ENCODE data around the gene HOXA6. TPM values are rescaled to one million over a fixed set of nuclear protein-coding genes. Genes with fewer than 3 reads are reported as not detected.

HOXA6 gene
- total and polyA plus RNA-seq, 4 donors = 0.97 to 7.6 (median 6.3) TPM; not detected in 1

- intact Hi-C loops (cut with DNase I) = loop anchor here in 1 of 2 donors (5.0 to 10.0 kb wide), 2 partner anchors 945 to 1293 kb away; partner anchors contain the start of genes CBX3 and HNRNPA2B1
- Histone ChIP-seq H3K9me3 (ENCODE audit: control insufficient read depth, low read length) (no peaks in the 10 kb centered on the region), H3K4me1 (ENCODE audit: control insufficient read depth in 1 of 2, insufficient read depth in 2 of 2, low read length in 2 of 2) (no peaks in the 10 kb centered on the region), H3K27me3 (ENCODE audit: control insufficient read depth in 1 of 2, insufficient read depth in 2 of 2, low read length in 1 of 2) (no peaks in the 10 kb centered on the region), H3K4me3 (ENCODE audit: low read length in 2 of 2) (peak overlapping the region; percentile 7 to 33), H3K27ac (ENCODE audit: low read depth in 1 of 2, low read length in 2 of 2) (peak overlapping the region in 1 of 2 donors; percentile 38), H3K36me3 (ENCODE audit: control insufficient read depth in 1 of 2, insufficient read depth in 2 of 2, low read length in 1 of 2) (no peaks in the 10 kb centered on the region)
- ATAC-seq (ENCODE audit: low FRiP score) (no peak), DNase-seq (peak in 1 of 2 donors; percentile 77)
- WGBS, 2 donors = 51 to 60% methylated on average over 13 of the region's 13 CpGs
These were observed 2.4 kb upstream of the HOXA6 start for GRCh38 chr7:27149842-27150567.

GRCh38 chr7:27148756-27149641, 1.4 kb upstream of the HOXA6 start:
- no peaks in the 10 kb centered on the region for H3K9me3 ChIP-seq (ENCODE audit: control insufficient read depth, low read length)
- ATAC-seq (ENCODE audit: low FRiP score) (no peak), DNase-seq (no peak)
- no peaks in the 10 kb centered on the region for H3K36me3 ChIP-seq (ENCODE audit: control insufficient read depth in 1 of 2, insufficient read depth in 2 of 2, low read length in 1 of 2)
- no peaks in the 10 kb centered on the region for H3K27me3 ChIP-seq (ENCODE audit: control insufficient read depth in 1 of 2, insufficient read depth in 2 of 2, low read length in 1 of 2)
- H3K4me3 ChIP-seq (ENCODE audit: low read length in 2 of 2) = peak overlapping the region in 1 of 2 donors; percentile 28
- no peaks in the 10 kb centered on the region for H3K4me1 ChIP-seq (ENCODE audit: control insufficient read depth in 1 of 2, insufficient read depth in 2 of 2, low read length in 2 of 2)
- intact Hi-C loops (cut with DNase I) = no loop called here
- WGBS, 2 donors = 53 to 59% methylated on average over 30 of the region's 30 CpGs
- H3K27ac ChIP-seq (ENCODE audit: low read depth in 1 of 2, low read length in 2 of 2) = peak overlapping the region in 1 of 2 donors; percentile 20

- DNase-seq = no peak
- Histone ChIP-seq H3K4me3 (ENCODE audit: low read length in 2 of 2) (peak overlapping the region in 1 of 2 donors; percentile 28), H3K4me1 (ENCODE audit: control insufficient read depth in 1 of 2, insufficient read depth in 2 of 2, low read length in 2 of 2) (no peaks in the 10 kb centered on the region), H3K27ac (ENCODE audit: low read depth in 1 of 2, low read length in 2 of 2) (peak overlapping the region; percentile 16 to 20), H3K27me3 (ENCODE audit: control insufficient read depth in 1 of 2, insufficient read depth in 2 of 2, low read length in 1 of 2) (no peaks in the 10 kb centered on the region), H3K9me3 (ENCODE audit: control insufficient read depth, low read length) (no peaks in the 10 kb centered on the region), H3K36me3 (ENCODE audit: control insufficient read depth in 1 of 2, insufficient read depth in 2 of 2, low read length in 1 of 2) (no peaks in the 10 kb centered on the region)
- intact Hi-C loops (cut with DNase I) = no loop called here
- WGBS, 2 donors = 25 to 29% methylated on average over 28 of the region's 28 CpGs
- no peak for ATAC-seq (ENCODE audit: low FRiP score)
These were observed 619 bp upstream of the HOXA6 start for GRCh38 chr7:27148031-27148755.

- H3K27me3 ChIP-seq (ENCODE audit: control insufficient read depth in 1 of 2, insufficient read depth in 2 of 2, low read length in 1 of 2) = no peaks in the 10 kb centered on the region
- no peak overlapping the region for H3K4me3 ChIP-seq (ENCODE audit: low read length in 2 of 2)
- no peak for ATAC-seq (ENCODE audit: low FRiP score)
These were observed 929 bp downstream of the HOXA6 start for GRCh38 chr7:27146491-27147198.

GRCh38 chr7:27145914-27146412, 1.6 kb downstream of the HOXA6 start:
- Histone ChIP-seq H3K36me3 (ENCODE audit: control insufficient read depth in 1 of 2, insufficient read depth in 2 of 2, low read length in 1 of 2) (no peaks in the 10 kb centered on the region), H3K4me3 (ENCODE audit: low read length in 2 of 2) (no peak overlapping the region), H3K27me3 (ENCODE audit: control insufficient read depth in 1 of 2, insufficient read depth in 2 of 2, low read length in 1 of 2) (no peaks in the 10 kb centered on the region), H3K4me1 (ENCODE audit: control insufficient read depth in 1 of 2, insufficient read depth in 2 of 2, low read length in 2 of 2) (no peaks in the 10 kb centered on the region), H3K27ac (ENCODE audit: low read depth in 1 of 2, low read length in 2 of 2) (no peak overlapping the region), H3K9me3 (ENCODE audit: control insufficient read depth, low read length) (no peaks in the 10 kb centered on the region)
- ATAC-seq (ENCODE audit: low FRiP score) (no peak), DNase-seq (no peak)
- intact Hi-C loops (cut with DNase I) = no loop called here
- WGBS, 2 donors = 71 to 92% methylated on average over 11 of the region's 11 CpGs

More at GRCh38 chr7:27146491-27147198, 929 bp downstream of the HOXA6 start:
- WGBS, 2 donors = 75 to 89% methylated on average over 4 to 5 of the region's 5 CpGs
- H3K36me3 ChIP-seq (ENCODE audit: control insufficient read depth in 1 of 2, insufficient read depth in 2 of 2, low read length in 1 of 2) = no peaks in the 10 kb centered on the region
- no peak for DNase-seq
- H3K27ac ChIP-seq (ENCODE audit: low read depth in 1 of 2, low read length in 2 of 2) = no peak overlapping the region
- no peaks in the 10 kb centered on the region for H3K4me1 ChIP-seq (ENCODE audit: control insufficient read depth in 1 of 2, insufficient read depth in 2 of 2, low read length in 2 of 2)
- H3K9me3 ChIP-seq (ENCODE audit: control insufficient read depth, low read length) = no peaks in the 10 kb centered on the region
- intact Hi-C loops (cut with DNase I) = no loop called here

- no peak for ATAC-seq (ENCODE audit: low FRiP score)
- no peak overlapping the region for H3K27ac ChIP-seq (ENCODE audit: low read depth in 1 of 2, low read length in 2 of 2)
- intact Hi-C loops (cut with DNase I) = no loop called here
- 68 to 91% methylated on average over 45 to 47 of the region's 47 CpGs for WGBS, 2 donors
- peak in 1 of 2 donors; percentile 80 for DNase-seq
- H3K4me3 ChIP-seq (ENCODE audit: low read length in 2 of 2) = no peak overlapping the region
- no peaks in the 10 kb centered on the region for H3K9me3 ChIP-seq (ENCODE audit: control insufficient read depth, low read length)
- H3K27me3 ChIP-seq (ENCODE audit: control insufficient read depth in 1 of 2, insufficient read depth in 2 of 2, low read length in 1 of 2) = no peaks in the 10 kb centered on the region
- no peaks in the 10 kb centered on the region for H3K4me1 ChIP-seq (ENCODE audit: control insufficient read depth in 1 of 2, insufficient read depth in 2 of 2, low read length in 2 of 2)
- no peaks in the 10 kb centered on the region for H3K36me3 ChIP-seq (ENCODE audit: control insufficient read depth in 1 of 2, insufficient read depth in 2 of 2, low read length in 1 of 2)
These were observed 2.2 kb downstream of the HOXA6 start for GRCh38 chr7:27145165-27145913.

GRCh38 chr7:27144781-27145164, 2.8 kb downstream of the HOXA6 start:
- Histone ChIP-seq H3K4me1 (ENCODE audit: control insufficient read depth in 1 of 2, insufficient read depth in 2 of 2, low read length in 2 of 2) (no peaks in the 10 kb centered on the region), H3K27ac (ENCODE audit: low read depth in 1 of 2, low read length in 2 of 2) (no peak overlapping the region), H3K9me3 (ENCODE audit: control insufficient read depth, low read length) (no peaks in the 10 kb centered on the region), H3K4me3 (ENCODE audit: low read length in 2 of 2) (no peak overlapping the region), H3K27me3 (ENCODE audit: control insufficient read depth in 1 of 2, insufficient read depth in 2 of 2, low read length in 1 of 2) (no peaks in the 10 kb centered on the region), H3K36me3 (ENCODE audit: control insufficient read depth in 1 of 2, insufficient read depth in 2 of 2, low read length in 1 of 2) (no peaks in the 10 kb centered on the region)
- ATAC-seq (ENCODE audit: low FRiP score) (peak; percentile 1), DNase-seq (peak in 1 of 2 donors; percentile 77)
- WGBS, 2 donors = 63 to 79% methylated on average over 31 of the region's 31 CpGs
- intact Hi-C loops (cut with DNase I) = loop anchor here in 1 of 2 donors (5.0 kb wide), 1 partner anchor 47 kb away; the partner anchor contains the start of gene HOXA1

All from aorta (tissue), 5 donors.